ENCODE measurements around the gene TJP1. TPM values are rescaled to one million over a fixed set of nuclear protein-coding genes. Genes with fewer than 3 reads are reported as not detected.

TJP1 gene
- polyA plus RNA-seq, 1 experiment = 99.6 TPM

- CTCF ChIA-PET = interaction anchor here (0.7 kb wide), 1 partner anchor 56 kb away, joined by 4 read pairs; no protein-coding TSS in a partner anchor
- H3K27ac ChIP-seq (ENCODE audit: low read depth, low read length) = no peak overlapping the region
- TF ChIP-seq, protein P1, sequence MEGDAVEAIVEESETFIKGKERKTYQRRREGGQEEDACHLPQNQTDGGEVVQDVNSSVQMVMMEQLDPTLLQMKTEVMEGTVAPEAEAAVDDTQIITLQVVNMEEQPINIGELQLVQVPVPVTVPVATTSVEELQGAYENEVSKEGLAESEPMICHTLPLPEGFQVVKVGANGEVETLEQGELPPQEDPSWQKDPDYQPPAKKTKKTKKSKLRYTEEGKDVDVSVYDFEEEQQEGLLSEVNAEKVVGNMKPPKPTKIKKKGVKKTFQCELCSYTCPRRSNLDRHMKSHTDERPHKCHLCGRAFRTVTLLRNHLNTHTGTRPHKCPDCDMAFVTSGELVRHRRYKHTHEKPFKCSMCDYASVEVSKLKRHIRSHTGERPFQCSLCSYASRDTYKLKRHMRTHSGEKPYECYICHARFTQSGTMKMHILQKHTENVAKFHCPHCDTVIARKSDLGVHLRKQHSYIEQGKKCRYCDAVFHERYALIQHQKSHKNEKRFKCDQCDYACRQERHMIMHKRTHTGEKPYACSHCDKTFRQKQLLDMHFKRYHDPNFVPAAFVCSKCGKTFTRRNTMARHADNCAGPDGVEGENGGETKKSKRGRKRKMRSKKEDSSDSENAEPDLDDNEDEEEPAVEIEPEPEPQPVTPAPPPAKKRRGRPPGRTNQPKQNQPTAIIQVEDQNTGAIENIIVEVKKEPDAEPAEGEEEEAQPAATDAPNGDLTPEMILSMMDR (IDR thresholded peaks at IDR 0.05; ENCODE audit: low read depth, low read length) = no peak
- DNase-seq (ENCODE audit: low read depth, low spot score) = peak; percentile 47
- POLR2A ChIA-PET = no interaction called here
- H3K27me3 ChIP-seq (ENCODE audit: control insufficient read depth, insufficient read depth, low read length) = no peaks in the 10 kb centered on the region
- H3K9me3 ChIP-seq (ENCODE audit: control insufficient read depth, insufficient read depth, low read length) = no peaks in the 10 kb centered on the region
- no peak overlapping the region for H3K4me3 ChIP-seq (ENCODE audit: low read depth, low read length)
These were observed 17.1 kb downstream of the TJP1 start for GRCh38 chr15:29805043-29805707.

GRCh38 chr15:29802411-29802810, 19.9 kb downstream of the TJP1 start:
- ChIA-PET POLR2A (no interaction called here), CTCF (interaction anchor here (0.5 to 1.3 kb wide), 2 partner anchors 124 to 273 kb away, joined by 4 to 5 read pairs; no protein-coding TSS in a partner anchor)
- TF ChIP-seq, protein P1 (IDR thresholded peaks at IDR 0.05; ENCODE audit: low read depth, low read length) = no peak
- Histone ChIP-seq H3K4me3 (ENCODE audit: low read depth, low read length) (no peak overlapping the region), H3K27ac (ENCODE audit: low read depth, low read length) (no peak overlapping the region), H3K9me3 (ENCODE audit: control insufficient read depth, insufficient read depth, low read length) (no peaks in the 10 kb centered on the region), H3K27me3 (ENCODE audit: control insufficient read depth, insufficient read depth, low read length) (no peaks in the 10 kb centered on the region)
- no peak for DNase-seq (ENCODE audit: low read depth, low spot score)

DNA sequence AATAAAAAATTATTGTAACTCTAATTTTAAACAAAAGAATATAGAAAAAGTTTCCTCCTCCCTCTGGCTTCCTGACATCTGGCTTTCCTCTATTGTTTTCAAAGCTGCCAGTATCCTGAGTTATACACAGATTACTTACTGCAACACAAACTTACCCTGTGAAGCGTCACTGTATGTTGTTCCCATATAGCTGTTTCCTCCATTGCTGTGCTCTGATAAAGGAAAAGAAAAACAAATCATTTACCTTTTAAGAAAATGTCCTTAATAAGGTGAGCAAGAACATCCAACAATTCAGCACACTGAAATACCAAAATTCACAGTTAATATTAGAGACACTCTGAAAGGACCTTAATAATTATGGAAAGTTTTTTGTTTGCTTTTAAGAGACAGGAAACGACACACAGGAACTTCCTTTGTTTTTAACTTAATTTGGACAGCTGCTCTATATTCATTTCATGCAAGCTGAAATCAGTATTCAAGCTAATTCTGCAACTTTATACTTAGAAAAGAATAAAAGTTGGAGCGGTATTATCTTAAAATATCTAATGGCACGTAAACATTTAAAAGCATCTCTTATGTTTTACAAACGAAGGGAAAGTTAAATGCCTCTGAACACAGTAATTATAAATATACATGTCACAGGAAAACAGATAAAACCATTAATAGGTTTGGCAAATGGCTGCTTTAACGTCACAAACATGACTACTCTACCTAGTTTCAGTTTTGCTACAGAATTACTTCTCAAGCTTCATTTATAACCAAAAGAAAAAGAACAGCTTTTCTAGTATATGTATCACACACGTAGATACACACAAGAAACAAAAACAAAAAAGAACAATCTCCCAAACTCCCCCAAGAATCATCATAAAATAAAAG, 21.5 kb downstream of the TJP1 start:
- ChIA-PET POLR2A (no interaction called here), CTCF (no interaction called here)
- H3K27me3 ChIP-seq (ENCODE audit: control insufficient read depth, insufficient read depth, low read length) = no peaks in the 10 kb centered on the region
- no peak for DNase-seq (ENCODE audit: low read depth, low spot score)
- TF ChIP-seq, protein P1 (IDR thresholded peaks at IDR 0.05; ENCODE audit: low read depth, low read length) = no peak
- H3K27ac ChIP-seq (ENCODE audit: low read depth, low read length) = no peak overlapping the region
- H3K4me3 ChIP-seq (ENCODE audit: low read depth, low read length) = no peak overlapping the region
- no peaks in the 10 kb centered on the region for H3K9me3 ChIP-seq (ENCODE audit: control insufficient read depth, insufficient read depth, low read length)

- Histone ChIP-seq H3K4me3 (ENCODE audit: low read depth, low read length) (no peak overlapping the region), H3K27ac (ENCODE audit: low read depth, low read length) (no peak overlapping the region), H3K9me3 (ENCODE audit: control insufficient read depth, insufficient read depth, low read length) (no peaks in the 10 kb centered on the region), H3K27me3 (ENCODE audit: control insufficient read depth, insufficient read depth, low read length) (no peaks in the 10 kb centered on the region)
- ChIA-PET POLR2A (no interaction called here), CTCF (no interaction called here)
- DNase-seq (ENCODE audit: low read depth, low spot score) = no peak
- TF ChIP-seq, protein P1 (IDR thresholded peaks at IDR 0.05; ENCODE audit: low read depth, low read length) = no peak
These were observed 22.4 kb downstream of the TJP1 start for GRCh38 chr15:29799859-29800258.

DNA sequence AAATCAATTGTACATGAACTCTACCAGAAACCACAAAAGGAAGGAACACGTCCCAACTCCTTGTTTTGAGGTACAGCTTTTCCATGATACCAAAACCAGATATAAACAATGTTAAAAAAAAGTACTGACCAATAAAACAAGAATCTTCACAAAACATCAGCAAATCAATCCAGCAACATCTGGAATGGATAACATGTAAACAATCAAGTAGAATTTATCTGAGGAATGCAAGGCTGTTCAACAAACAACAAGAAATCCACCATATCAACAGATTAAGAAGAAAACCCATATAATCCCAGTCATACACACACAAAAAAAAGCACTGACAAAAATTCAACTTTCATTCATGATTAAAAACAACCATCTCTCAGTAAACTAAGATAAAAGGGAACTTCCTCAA, 26.7 kb downstream of the TJP1 start:
- TF ChIP-seq, protein P1 (IDR thresholded peaks at IDR 0.05; ENCODE audit: low read depth, low read length) = no peak
- POLR2A ChIA-PET = no interaction called here
- CTCF ChIA-PET = interaction anchor here (0.6 kb wide), 1 partner anchor 130 kb away, joined by 3 read pairs; no protein-coding TSS in a partner anchor
- DNase-seq (ENCODE audit: low read depth, low spot score) = no peak
- H3K27ac ChIP-seq (ENCODE audit: low read depth, low read length) = no peak overlapping the region
- H3K4me3 ChIP-seq (ENCODE audit: low read depth, low read length) = no peak overlapping the region
- H3K9me3 ChIP-seq (ENCODE audit: control insufficient read depth, insufficient read depth, low read length) = peaks cover 3% of the 10 kb centered on the region
- H3K27me3 ChIP-seq (ENCODE audit: control insufficient read depth, insufficient read depth, low read length) = no peaks in the 10 kb centered on the region
